Right lobe of liver (tissue), 4 donors: Measurements from ENCODE around the gene VPS4A.

Experiments used
- POLR2A ChIP-seq: fragments of 450-650 bp; IDR thresholded peaks from one replicate; pipeline ENCODE4 v1.6.1; 2017; ENCODE audit warnings: antibody characterized with exemption, mild to moderate bottlenecking
- TF ChIP-seq, protein P1 (sequence below), 4 donors: fragments of 200-600 bp in 3 of 4; fragments of 450-650 bp in 1 of 4; IDR thresholded peaks; one replicate each; pipeline versions ENCODE4 v1.5.1 to v1.8.0; 2016 to 2022; ENCODE audit warnings: antibody characterized with exemption in 4 of 4, mild to moderate bottlenecking in 2 of 4
- donor health status: DM: no; HTN: no; CAD: no.
- donor health status: DM: no; HTN: no; CAD: no.
- donor health status: DM: no; HTN: yes; CAD: no.

GRCh38 chr16:69344171-69344570 is 33.0 kb downstream of the VPS4A start:
- no peak for TF ChIP-seq POLR2A
- TF ChIP-seq, protein P1, sequence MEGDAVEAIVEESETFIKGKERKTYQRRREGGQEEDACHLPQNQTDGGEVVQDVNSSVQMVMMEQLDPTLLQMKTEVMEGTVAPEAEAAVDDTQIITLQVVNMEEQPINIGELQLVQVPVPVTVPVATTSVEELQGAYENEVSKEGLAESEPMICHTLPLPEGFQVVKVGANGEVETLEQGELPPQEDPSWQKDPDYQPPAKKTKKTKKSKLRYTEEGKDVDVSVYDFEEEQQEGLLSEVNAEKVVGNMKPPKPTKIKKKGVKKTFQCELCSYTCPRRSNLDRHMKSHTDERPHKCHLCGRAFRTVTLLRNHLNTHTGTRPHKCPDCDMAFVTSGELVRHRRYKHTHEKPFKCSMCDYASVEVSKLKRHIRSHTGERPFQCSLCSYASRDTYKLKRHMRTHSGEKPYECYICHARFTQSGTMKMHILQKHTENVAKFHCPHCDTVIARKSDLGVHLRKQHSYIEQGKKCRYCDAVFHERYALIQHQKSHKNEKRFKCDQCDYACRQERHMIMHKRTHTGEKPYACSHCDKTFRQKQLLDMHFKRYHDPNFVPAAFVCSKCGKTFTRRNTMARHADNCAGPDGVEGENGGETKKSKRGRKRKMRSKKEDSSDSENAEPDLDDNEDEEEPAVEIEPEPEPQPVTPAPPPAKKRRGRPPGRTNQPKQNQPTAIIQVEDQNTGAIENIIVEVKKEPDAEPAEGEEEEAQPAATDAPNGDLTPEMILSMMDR (IDR thresholded peaks at IDR 0.05): no peak
